ENCODE measurements around the gene RANBP17.
"Not testable (repeated sequence)": the region's sequence is repeated elsewhere in the genome, so short reads cannot be mapped to it uniquely, and the experiment has no call there.

The RANBP17 gene

DNA sequence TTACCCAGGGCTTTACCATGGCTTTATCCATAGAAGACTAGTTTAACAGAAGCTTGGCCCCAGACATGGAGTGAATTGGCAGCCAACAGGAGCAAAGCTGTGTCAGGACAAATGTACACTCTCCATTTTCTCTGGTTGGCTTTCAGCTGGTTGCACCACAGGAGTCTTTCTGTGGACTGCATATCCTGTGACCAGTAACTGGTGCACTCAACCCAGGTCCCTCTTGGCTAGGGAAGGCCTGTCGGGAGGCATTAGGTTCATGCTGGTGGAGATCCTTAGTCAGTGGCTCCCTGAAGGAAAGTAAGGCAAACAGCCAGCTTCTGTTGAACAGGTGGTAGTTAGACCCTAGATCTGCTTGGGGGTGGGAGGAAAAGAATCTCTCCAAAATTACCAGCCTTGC, 300.3 kb downstream of the RANBP17 start:
- no peak for DNase-seq

DNA sequence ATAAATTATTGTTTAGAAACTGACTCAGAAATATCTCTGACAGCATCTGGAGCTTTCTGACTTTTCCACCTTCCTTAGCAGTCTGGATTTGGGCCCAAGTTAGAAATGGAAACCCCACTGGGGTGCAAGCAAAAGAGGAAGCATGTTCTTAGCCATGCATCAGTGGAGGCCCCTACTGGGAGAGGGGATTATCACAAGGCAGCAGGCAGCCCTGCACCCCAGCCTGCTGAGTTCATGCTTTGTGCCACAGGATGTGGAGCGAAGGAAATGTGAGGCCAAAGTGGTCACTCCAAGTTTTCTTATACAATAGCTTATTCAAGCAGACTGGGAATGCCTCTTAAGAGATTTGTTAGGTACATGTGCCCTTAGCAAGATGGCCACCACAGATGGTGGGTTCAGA, 300.8 kb downstream of the RANBP17 start:
- no peak for DNase-seq

DNA sequence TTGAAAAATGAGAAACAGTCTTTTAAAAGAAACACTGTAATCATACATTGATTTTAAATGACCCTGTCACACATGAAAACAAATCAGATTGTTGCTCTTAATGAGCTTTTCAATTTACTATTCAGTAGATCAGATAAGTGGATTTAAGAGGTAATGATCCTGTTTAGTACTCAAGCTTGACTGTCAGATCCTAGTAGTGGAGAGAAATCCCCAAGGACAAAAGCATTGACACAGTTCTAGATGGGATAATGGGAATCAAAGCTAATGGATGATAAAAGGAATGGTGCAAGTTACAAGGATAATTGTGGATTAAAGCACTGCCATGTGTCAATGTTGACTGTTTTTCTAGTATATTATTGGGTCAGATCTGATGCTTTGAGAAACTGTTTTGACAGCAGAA, 304.9 kb downstream of the RANBP17 start:
- no peak for DNase-seq

DNA sequence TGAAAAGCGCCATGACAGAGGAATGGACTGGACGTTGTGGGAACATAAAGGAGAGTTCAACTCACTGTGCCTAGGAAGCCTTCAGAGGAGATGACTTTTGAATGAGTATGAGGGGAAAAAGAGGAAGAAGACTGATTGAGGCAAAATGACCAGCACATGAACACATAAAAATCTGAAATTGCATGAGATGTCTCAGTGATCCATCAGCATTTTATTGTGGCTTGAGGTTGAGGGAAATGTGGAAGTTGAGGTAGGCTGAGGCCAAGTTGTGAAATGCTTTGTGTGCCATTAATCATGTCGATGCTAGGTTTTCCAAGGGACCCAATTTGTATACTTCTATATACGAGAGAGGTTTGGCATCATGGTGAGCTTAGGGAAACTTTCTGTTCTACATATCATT, 306.4 kb downstream of the RANBP17 start:
- no peak for DNase-seq

- DNase-seq, result not testable (repeated sequence)
Observed at GRCh38 chr5:171174960-171175359, 313.1 kb downstream of the RANBP17 start.

DNA sequence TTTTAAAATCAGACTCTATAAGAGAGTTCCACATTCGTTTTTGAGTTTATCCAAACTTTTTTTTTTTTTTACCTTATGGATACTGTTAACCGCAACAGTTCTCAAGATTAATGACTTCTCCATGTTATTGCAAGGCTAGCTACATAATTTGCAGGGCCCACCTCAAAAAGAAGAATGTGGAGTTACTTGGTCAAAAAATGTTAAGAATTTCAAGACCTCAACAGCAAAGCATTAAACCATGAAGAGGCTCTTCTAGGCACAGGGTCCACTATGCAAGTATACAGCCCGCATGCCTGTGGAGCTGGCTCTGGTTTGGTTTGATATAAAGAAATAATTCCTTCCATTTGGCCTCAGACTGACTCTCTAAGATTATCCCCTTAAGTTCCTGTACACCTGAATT, 313.9 kb downstream of the RANBP17 start:
- no peak for DNase-seq

DNA sequence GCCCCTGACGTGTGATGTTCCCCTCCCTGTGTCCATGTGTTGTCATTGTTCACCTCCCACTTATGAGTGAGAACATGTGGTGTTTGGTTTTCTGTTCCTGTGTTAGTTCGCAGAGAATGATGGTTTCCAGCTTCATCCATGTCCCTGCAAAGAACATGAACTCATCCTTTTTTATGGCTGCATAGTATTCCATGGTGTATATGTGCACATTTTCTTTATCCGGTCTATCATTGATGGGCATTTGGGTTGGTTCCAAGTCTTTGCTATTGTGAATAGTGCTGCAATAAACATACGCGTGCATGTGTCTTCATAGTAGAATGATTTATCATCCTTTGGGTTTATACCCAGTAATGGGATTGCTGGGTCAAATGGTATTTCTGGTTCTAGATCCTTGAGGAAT, 316.4 kb downstream of the RANBP17 start:
- not testable (repeated sequence) for DNase-seq

- DNase-seq, result no peak
Observed at GRCh38 chr5:171188016-171188415, 326.2 kb downstream of the RANBP17 start.

- DNase-seq, result no peak
Observed at GRCh38 chr5:171189442-171189841, 327.6 kb downstream of the RANBP17 start.

DNA sequence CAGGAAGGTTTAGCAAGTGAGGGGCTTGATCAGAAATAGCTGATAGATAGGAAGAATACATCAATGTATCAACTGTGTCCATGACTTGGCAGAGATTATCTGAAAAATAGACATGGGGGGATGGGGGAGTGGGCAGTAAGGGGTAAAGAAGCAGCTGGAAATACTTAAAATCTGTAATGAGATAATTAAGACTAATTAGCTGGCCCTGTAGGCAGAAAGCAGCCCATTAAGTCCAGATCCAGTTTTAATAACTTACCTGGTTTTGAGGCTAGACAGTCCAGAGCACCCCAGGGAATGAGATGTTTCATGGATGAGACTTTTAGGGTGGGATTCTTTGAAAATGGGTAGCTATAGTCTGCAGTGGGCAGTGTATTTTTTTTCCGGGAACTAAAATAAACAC, 330.3 kb downstream of the RANBP17 start:
- DNase-seq, result no peak

- DNase-seq, result no peak
Observed at GRCh38 chr5:171201310-171201709, 339.5 kb downstream of the RANBP17 start.

- no peak for DNase-seq
Observed at GRCh38 chr5:171205375-171205774, 343.6 kb downstream of the RANBP17 start.

DNA sequence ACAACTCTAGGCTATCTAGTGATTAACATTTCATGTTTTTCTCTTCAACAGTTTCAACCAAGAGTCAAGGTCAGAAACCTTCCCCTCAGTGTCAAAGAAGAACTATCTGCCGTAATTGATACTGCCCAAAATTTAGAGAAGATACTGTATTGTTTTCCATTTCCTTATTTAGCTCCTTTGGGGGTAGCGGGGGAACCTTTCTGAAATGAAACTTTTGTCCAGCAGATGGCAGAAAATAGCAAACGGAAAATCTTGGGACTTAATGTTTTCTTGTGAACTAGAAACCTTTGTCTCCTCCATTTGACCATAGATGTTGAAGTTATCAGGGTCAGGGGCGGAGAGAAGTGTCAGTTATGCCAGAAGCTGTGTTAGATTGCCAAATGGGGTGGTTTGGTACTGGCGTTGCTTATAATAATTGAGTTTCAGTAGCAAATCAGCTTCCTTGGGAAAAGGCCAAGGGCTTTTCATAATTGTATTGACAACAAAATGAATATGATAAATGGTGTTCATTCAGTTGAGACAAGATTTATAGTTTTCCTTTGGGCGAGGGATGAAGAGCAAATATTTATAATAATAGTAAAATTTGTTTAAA, 345.5 kb downstream of the RANBP17 start:
- no peak for DNase-seq

GRCh38 chr5:171221916-171222315, 360.1 kb downstream of the RANBP17 start:
- DNase-seq, result no peak

GRCh38 chr5:171223927-171224326, 362.1 kb downstream of the RANBP17 start:
- no peak for DNase-seq

- DNase-seq, result no peak
Observed at GRCh38 chr5:171226096-171226754, 364.4 kb downstream of the RANBP17 start.

DNA sequence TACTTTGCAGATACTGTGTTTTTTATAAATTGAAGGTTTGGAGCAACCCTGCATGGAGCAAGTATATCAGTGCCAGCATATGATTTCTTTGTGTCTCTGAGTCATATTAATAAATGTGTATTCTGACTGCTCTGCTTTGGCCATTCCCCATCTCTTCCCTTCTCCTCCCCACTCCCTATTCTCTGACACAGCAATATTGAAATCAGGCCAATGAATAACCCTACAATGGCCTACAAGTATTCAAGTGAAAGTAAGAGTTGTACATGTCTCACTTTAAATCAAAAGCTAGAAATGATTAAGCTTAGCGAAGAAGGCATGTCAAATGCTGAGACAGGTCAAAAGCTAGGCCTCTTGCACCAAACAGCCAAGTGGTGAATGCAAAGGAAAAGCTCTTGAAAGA, 365.0 kb downstream of the RANBP17 start:
- no peak for DNase-seq

DNA sequence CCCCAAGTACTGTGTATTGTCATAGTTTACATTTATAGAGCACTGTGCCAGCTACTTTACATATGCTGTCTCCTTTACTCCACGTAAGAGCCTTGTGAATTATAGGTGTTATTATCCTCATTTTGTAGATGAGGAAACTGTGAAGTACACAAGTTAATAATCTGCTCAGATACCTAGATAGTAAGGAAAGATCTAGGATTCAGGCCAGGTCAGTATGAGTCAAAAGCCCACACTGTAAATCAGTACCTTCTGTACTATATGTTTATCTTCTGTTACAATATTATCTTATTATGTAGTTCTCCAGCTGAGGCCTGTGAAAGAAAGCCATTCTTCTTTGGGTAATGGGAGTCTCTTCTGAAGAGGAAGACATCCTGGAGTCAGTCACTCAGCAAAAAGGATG, 374.8 kb downstream of the RANBP17 start:
- DNase-seq, result no peak

DNA sequence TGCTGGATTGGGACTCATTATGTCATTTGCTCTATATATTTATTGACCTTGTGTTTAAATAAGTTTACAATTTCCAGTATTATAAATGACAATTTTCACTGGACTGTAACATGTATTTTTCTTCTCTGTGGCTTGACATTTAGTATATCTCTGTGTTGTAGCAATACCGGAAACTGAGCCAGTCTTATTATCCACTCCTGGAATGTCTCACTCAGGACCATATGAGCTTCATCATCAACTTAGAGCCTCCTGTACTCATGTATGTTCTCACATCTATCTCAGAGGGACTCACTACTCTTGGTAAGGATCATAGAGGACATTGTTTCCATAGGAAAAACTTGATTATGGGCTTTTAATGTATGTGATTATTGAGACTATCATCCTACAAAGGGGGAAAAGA, 380.7 kb downstream of the RANBP17 start:
- DNase-seq, result no peak

GRCh38 chr5:171246231-171246630, 384.4 kb downstream of the RANBP17 start:
- DNase-seq, result no peak

DNA sequence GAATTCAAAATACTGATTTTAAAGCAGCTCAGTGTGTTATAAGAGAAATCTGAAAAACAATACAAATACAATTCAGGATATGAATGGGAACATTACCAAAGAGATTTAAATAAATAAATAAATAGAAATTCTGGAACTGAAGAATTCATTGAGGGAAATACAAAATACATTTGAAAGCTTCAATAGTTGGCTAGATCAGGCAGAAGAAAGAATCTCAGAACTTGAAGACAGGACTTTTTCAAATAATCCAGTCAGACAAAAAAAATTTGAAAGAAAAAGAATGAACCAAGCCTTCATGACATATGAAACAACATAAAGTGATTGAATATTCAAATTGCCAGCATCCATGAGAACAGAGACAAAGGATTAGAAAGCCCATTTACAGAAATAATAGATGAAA, 387.6 kb downstream of the RANBP17 start:
- no peak for DNase-seq

- no peak for DNase-seq
Observed at GRCh38 chr5:171250738-171251137, 388.9 kb downstream of the RANBP17 start.

DNA sequence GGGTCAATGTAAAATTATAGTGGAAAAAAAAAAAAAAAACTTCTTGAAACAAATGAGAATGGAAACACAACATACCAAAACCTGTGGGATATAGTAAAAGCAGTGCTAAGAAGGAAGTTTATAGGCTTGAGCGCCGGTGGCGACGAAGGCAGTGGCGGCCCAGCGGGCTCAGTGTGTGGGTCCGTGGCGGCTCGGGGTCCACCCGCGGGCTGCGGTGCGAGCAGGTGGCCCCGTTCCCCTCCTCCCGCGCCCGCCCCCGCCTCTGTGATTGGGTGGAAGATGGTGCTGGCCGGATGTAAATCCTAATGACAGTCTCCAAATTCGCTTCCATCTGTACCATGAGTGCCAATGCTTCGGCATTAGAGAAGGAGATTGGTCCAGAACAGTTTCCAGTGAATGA, 389.7 kb downstream of the RANBP17 start:
- no peak for DNase-seq

GRCh38 chr5:171252674-171253073, 390.9 kb downstream of the RANBP17 start:
- no peak for DNase-seq

DNA sequence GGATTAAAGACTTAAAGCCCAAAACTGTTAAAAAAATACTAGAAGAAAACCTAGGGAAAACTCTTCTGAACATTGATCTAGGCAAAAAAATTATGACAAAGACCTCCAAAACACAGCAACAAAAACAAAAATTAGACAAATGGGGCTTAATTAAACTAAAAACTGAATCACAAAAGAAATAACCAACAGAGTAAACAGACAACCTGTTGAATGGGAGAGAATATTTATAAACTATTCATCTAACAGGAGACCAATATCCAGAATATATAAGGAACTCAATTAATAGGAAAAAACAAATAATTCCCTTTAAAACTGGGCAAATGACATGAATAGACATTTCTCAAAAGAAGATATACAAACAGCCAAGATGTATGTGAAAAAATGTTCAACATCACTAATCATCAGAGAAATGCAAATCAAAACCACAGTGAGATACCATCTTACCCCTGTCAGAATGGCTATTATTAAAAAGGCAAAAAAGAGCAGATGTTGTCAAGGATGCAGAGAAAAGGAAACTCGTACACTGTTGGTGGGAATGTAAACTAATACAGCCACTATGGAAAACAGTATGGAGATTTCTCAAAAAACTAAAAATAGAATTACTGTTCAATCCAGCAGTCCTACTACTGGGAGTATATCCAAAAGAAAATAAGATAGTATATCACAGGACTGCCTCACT, 397.1 kb downstream of the RANBP17 start:
- DNase-seq, result no peak

Data from stimulated activated CD8-positive, alpha-beta memory T cell treated with anti-CD3 and anti-CD28 coated beads, Interleukin-4, amount 100 ng/mL, for 48 hours (primary cell).